SU-DHL-6 (cell line): Measurements from ENCODE around the gene ISYNA1.

Experiments
- H2AFZ ChIP-seq: fragments of 200-600 bp; sonication (generic); 2 replicates; pipeline ENCODE4 v1.6.1; 2014; ENCODE audit warnings: low read depth, mild to moderate bottlenecking, moderate library complexity, mixed read lengths, antibody characterized with exemption, low read length; ENCODE audit not compliant: severe bottlenecking
- H3F3A ChIP-seq: fragments of 200-600 bp; shearing (Covaris generic); 2 replicates; pipeline ENCODE4 v1.6.0; 2016; ENCODE audit warnings: antibody characterized with exemption, mild to moderate bottlenecking; ENCODE audit not compliant: insufficient read depth
- H3K27ac ChIP-seq: fragments of 200-600 bp; sonication (generic); 2 replicates; pipeline ENCODE4 v1.5.1; 2016; ENCODE audit warnings: low read depth, mild to moderate bottlenecking, low read length, moderate library complexity, mixed read lengths
- H3K27me3 ChIP-seq: fragments of 200-600 bp; sonication (generic), shearing (Covaris generic); 2 replicates; pipeline ENCODE4 v1.6.0; 2014; ENCODE audit warnings: mild to moderate bottlenecking, low read length
- H3K36me3 ChIP-seq: fragments of 200-600 bp; sonication (generic); 2 replicates; pipeline ENCODE4 v1.6.1; 2014; ENCODE audit warnings: mild to moderate bottlenecking, low read length, mixed read lengths
- H3K4me2 ChIP-seq: fragments of 300-600, 200-600 bp; shearing (Covaris generic), sonication (generic); 2 replicates; pipeline ENCODE4 v1.6.0; 2014; ENCODE audit warnings: low read length, low read depth, mild to moderate bottlenecking; ENCODE audit not compliant: poor library complexity, severe bottlenecking
- H3K4me3 ChIP-seq: fragments of 200-600 bp; sonication (generic); 2 replicates; pipeline ENCODE4 v1.5.1; 2014; ENCODE audit warnings: antibody characterized with exemption, low read length, mild to moderate bottlenecking, mixed read lengths; ENCODE audit not compliant: insufficient read depth, poor library complexity, severe bottlenecking
- H3K79me2 ChIP-seq: fragments of 200-600 bp; sonication (generic); 2 replicates; pipeline ENCODE4 v1.6.1; 2014; ENCODE audit warnings: mild to moderate bottlenecking, low read length, moderate library complexity; ENCODE audit not compliant: insufficient read depth
- H3K9ac ChIP-seq: fragments of 200-600 bp; sonication (generic); 2 replicates; pipeline ENCODE4 v1.7.0; 2014; ENCODE audit warnings: mild to moderate bottlenecking, low read length
- H3K9me2 ChIP-seq: fragments of 200-600 bp; sonication (generic); replicated peaks from 2 replicates; pipeline ENCODE4 v1.6.1; 2014; ENCODE audit warnings: low read length; ENCODE audit not compliant: insufficient read depth
- H3K9me3 ChIP-seq: fragments of 200-600 bp; sonication (generic); 2 replicates; pipeline ENCODE4 v1.6.1; 2014; ENCODE audit warnings: low read length, mixed read lengths; ENCODE audit not compliant: insufficient read depth
- H4K20me1 ChIP-seq: fragments of 200-600 bp; sonication (generic); 2 replicates; pipeline ENCODE4 v1.6.1; 2014; ENCODE audit warnings: low read depth, mild to moderate bottlenecking, antibody characterized with exemption, low read length, moderate library complexity, mixed read lengths
- CTCF ChIP-seq: fragments of 200-600 bp; sonication (generic); IDR thresholded peaks from one replicate; pipeline ENCODE4 v1.5.1; 2017; ENCODE audit warnings: antibody characterized with exemption, mild to moderate bottlenecking, low read length, moderate library complexity; ENCODE audit not compliant: insufficient read depth, poor library complexity, severe bottlenecking
- EZH2phosphoT487 ChIP-seq: fragments of 200-600 bp; sonication (generic), shearing (Covaris generic); conservative IDR thresholded peaks from 2 replicates; pipeline ENCODE4 v1.6.1; 2018; ENCODE audit warnings: mild to moderate bottlenecking, antibody characterized with exemption, low read length, moderate library complexity, mixed read lengths

Gene ISYNA1

DNA sequence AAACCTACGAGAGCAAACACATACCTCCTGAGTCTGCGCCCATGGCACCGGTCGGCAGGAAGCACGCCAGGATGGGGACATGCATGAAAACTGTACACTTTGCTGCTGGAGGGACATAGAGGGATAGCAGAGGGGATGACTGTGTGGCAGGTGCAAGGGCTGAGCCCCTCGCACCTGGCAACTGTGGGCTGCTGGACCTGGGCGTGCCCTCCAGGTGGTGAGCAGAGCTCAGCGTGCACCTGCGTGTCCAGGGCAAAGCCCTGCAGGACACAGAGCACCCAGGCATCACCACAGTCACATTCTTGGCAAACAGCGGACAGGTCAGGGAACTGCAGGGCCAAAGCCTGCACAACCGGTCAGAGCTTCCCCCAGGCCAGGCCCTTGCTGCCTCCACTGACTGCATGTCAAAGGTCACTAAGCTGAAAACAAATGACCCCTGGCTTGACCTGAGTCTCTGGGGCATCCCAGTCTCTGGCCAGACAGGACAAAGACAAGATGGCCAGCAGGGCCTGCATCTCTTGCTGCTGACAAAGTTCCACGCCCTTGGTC, 9.0 kb upstream of the ISYNA1 start:
- Histone ChIP-seq H3K79me2 (no peaks in the 10 kb centered on the region), H3F3A (no peaks in the 10 kb centered on the region), H2AFZ (no peak overlapping the region), H3K9me3 (no peaks in the 10 kb centered on the region), H3K9ac (no peak overlapping the region), H3K27me3 (no peaks in the 10 kb centered on the region), H3K4me2 (no peak overlapping the region), H3K4me3 (no peak overlapping the region), H3K27ac (no peak overlapping the region), H3K36me3 (no peaks in the 10 kb centered on the region), H4K20me1 (no peaks in the 10 kb centered on the region), H3K9me2 (no peaks in the 10 kb centered on the region)
- TF ChIP-seq EZH2phosphoT487, result no peak
- TF ChIP-seq CTCF, result no peak

DNA sequence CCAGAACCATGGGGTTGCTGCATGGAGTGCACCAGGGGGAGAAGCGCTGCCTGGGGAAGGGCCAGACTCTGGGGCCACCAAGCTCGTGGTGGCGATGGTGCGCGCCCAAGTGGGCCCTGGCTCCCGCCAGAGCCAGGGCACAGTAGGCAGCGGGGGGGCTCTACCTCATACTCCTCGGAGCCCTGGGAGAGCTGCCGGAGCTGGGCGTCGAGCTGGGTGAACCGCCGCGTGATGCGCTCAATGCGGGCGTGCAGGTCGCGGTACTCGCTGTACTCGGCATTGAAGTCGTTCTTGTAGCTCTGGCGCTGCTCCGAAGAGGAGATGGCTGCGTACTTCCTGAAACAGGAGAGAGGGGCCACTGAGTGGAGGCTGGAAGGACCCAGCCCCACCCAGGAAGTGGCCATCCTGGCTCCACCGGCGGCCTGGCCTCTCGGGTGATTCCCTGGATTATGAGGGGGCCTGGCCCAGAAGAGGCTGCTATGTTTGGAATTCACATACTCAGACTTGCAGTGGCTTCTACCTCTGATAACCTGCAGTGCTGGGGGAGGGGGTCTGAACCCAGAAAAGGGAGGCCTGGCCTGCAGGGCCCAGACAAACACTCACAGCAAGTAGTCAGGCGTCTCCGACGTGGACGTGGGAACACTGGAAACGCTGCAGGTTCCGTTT, 8.3 kb upstream of the ISYNA1 start:
- H2AFZ ChIP-seq, result no peak overlapping the region
- H3K9ac ChIP-seq, result no peak overlapping the region
- no peaks in the 10 kb centered on the region for H3K9me3 ChIP-seq
- H3K4me2 ChIP-seq, result no peak overlapping the region
- no peak overlapping the region for H3K27ac ChIP-seq
- TF ChIP-seq EZH2phosphoT487 (no peak), CTCF (no peak)
- H3K79me2 ChIP-seq, result no peaks in the 10 kb centered on the region
- no peaks in the 10 kb centered on the region for H3K9me2 ChIP-seq
- H3K27me3 ChIP-seq, result no peaks in the 10 kb centered on the region
- no peaks in the 10 kb centered on the region for H3K36me3 ChIP-seq
- H3F3A ChIP-seq, result no peaks in the 10 kb centered on the region
- H4K20me1 ChIP-seq, result no peaks in the 10 kb centered on the region
- H3K4me3 ChIP-seq, result no peak overlapping the region

GRCh38 chr19:18445262-18445948, 7.5 kb upstream of the ISYNA1 start:
- H3K27ac ChIP-seq, result no peak overlapping the region
- H3K79me2 ChIP-seq, result no peaks in the 10 kb centered on the region
- no peaks in the 10 kb centered on the region for H3K36me3 ChIP-seq
- no peak overlapping the region for H3K9ac ChIP-seq
- TF ChIP-seq CTCF, result no peak
- TF ChIP-seq EZH2phosphoT487, result no peak
- no peaks in the 10 kb centered on the region for H3K27me3 ChIP-seq
- H3K4me3 ChIP-seq, result no peak overlapping the region
- no peak overlapping the region for H2AFZ ChIP-seq
- H3F3A ChIP-seq, result peaks cover 4% of the 10 kb centered on the region; the same call in 1 of the 2 replicates
- H3K9me2 ChIP-seq, result no peaks in the 10 kb centered on the region
- no peaks in the 10 kb centered on the region for H4K20me1 ChIP-seq
- no peak overlapping the region for H3K4me2 ChIP-seq
- no peaks in the 10 kb centered on the region for H3K9me3 ChIP-seq
